H1 (cell line): Measurements from ENCODE around the gene CHCHD6. TPM values are rescaled to one million over a fixed set of nuclear protein-coding genes. Genes with fewer than 3 reads are reported as not detected.

Source experiments
- CTCF ChIA-PET: fragments of 300-600 bp; sonication (Branson Sonifier 250); formaldehyde crosslinking; loops from one replicate; lab custom pipeline; 2021; ENCODE audit not compliant: partially characterized antibody; lab: Charles Lee
- POLR2A ChIA-PET: fragments of 300-600 bp; sonication (Branson Sonifier 250); formaldehyde crosslinking; loops from one replicate; lab custom pipeline; 2021; ENCODE audit warnings: inconsistent platforms; ENCODE audit not compliant: partially characterized antibody; lab: Charles Lee
- DNase-seq, 2 experiments: peaks; one replicate each; pipeline versions ENCODE4 v3.0.0 to v3.0.0-alpha.2; 2010 to 2022; ENCODE audit warnings: low spot score in 2 of 2, low read depth in 1 of 2, mixed read lengths in 1 of 2
- FAIRE-seq: peaks from 2 replicates; lab custom pipeline; 2011; peaks lifted over from hg19 to GRCh38; lab: Jason Lieb, UNC
- H2AFZ ChIP-seq: 2 replicates; pipeline ENCODE4 v1.8.1; 2012; ENCODE audit warnings: low read length, inconsistent platforms
- H2AK5ac ChIP-seq: 2 replicates; pipeline ENCODE4 v1.6.1; 2013; ENCODE audit warnings: low read depth, low read length
- H2BK120ac ChIP-seq: replicated peaks from 2 replicates; pipeline ENCODE3; 2013; ENCODE audit warnings: low read depth, low read length, inconsistent platforms
- H2BK12ac ChIP-seq: 2 replicates; pipeline ENCODE4 v1.6.1; 2013; ENCODE audit warnings: low read depth, low read length
- H2BK15ac ChIP-seq: 2 replicates; pipeline ENCODE4 v1.6.1; 2013; ENCODE audit warnings: low read length
- H2BK20ac ChIP-seq: 2 replicates; pipeline ENCODE4 v1.6.1; 2013; ENCODE audit warnings: low read length
- H2BK5ac ChIP-seq: 2 replicates; pipeline ENCODE4 v1.6.1; 2013; ENCODE audit warnings: low read depth, low read length
- H3K14ac ChIP-seq: 2 replicates; pipeline ENCODE4 v1.6.1; 2013; ENCODE audit warnings: inconsistent platforms; ENCODE audit not compliant: insufficient read length
- H3K18ac ChIP-seq: 2 replicates; pipeline ENCODE4 v1.6.1; 2013; ENCODE audit warnings: low read length; ENCODE audit errors: extremely low read depth
- H3K23ac ChIP-seq: 2 replicates; pipeline ENCODE4 v1.6.1; 2013; ENCODE audit warnings: inconsistent platforms; ENCODE audit not compliant: insufficient read length
- H3K23me2 ChIP-seq: 2 replicates; pipeline ENCODE4 v1.6.1; 2013; ENCODE audit warnings: low read depth, low read length
- H3K27ac ChIP-seq: 2 replicates; pipeline ENCODE4 v1.6.1; 2011; ENCODE audit warnings: low read depth, low read length, inconsistent platforms
- H3K27me3 ChIP-seq, 4 experiments: replicated peaks in 1 of 4; 1 replicate in 1 of 4; 2 replicates in 3 of 4; pipeline versions ENCODE4 v1.6.1 to v1.8.1; 2011 to 2013; ENCODE audit warnings: low read length in 3 of 4, mild to moderate bottlenecking in 3 of 4, inconsistent platforms in 2 of 4, mixed read lengths in 2 of 4, moderate library complexity in 1 of 4; ENCODE audit not compliant: control insufficient read depth in 3 of 4, insufficient read depth in 3 of 4; ENCODE audit errors: extremely low read depth in 1 of 4
- H3K36me3 ChIP-seq, 4 experiments: 2 replicates each; pipeline versions ENCODE4 v1.6.1 to v1.8.1; 2011 to 2013; ENCODE audit warnings: mild to moderate bottlenecking in 4 of 4, low read length in 3 of 4, moderate library complexity in 2 of 4, control low read depth in 1 of 4, inconsistent platforms in 1 of 4; ENCODE audit not compliant: insufficient read depth in 4 of 4, control insufficient read depth in 2 of 4
- H3K4ac ChIP-seq: replicated peaks from 2 replicates; pipeline ENCODE3; 2013; ENCODE audit warnings: low read length, low read depth, mixed read lengths, inconsistent platforms; ENCODE audit not compliant: insufficient read length
- H3K4me1 ChIP-seq, 4 experiments: replicated peaks in 1 of 4; 1 replicate in 1 of 4; 2 replicates in 3 of 4; pipeline versions ENCODE4 v1.6.1 to v1.8.1; 2011 to 2013; ENCODE audit warnings: low read length in 3 of 4, inconsistent platforms in 2 of 4, mixed read lengths in 1 of 4; ENCODE audit not compliant: insufficient read depth in 4 of 4, control insufficient read depth in 3 of 4
- H3K4me2 ChIP-seq, 2 experiments: 2 replicates each; pipeline versions ENCODE4 v1.6.1 to v1.8.1; 2011 to 2013; ENCODE audit warnings: low read depth in 2 of 2, low read length in 2 of 2, control low read depth in 1 of 2, inconsistent platforms in 1 of 2, mild to moderate bottlenecking in 1 of 2; ENCODE audit not compliant: insufficient read depth in 1 of 2
- H3K4me3 ChIP-seq, 4 experiments: fragments of 200-600, 300-600 bp in 1 of 4; sonication (generic), shearing (Covaris generic), sonication (Bioruptor Twin) in 1 of 4; 2 replicates each; pipeline versions ENCODE4 v1.5.1 to v1.8.1; 2011 to 2016; ENCODE audit warnings: low read length in 4 of 4, low read depth in 3 of 4, control low read depth in 2 of 4, inconsistent platforms in 2 of 4, mild to moderate bottlenecking in 2 of 4, mixed read lengths in 1 of 4, moderate library complexity in 1 of 4; ENCODE audit not compliant: insufficient read depth in 2 of 4; ENCODE audit errors: extremely low read depth in 1 of 4
- H3K56ac ChIP-seq: replicated peaks from 2 replicates; pipeline ENCODE3; 2013; ENCODE audit warnings: low read depth, mild to moderate bottlenecking, mixed read lengths, low read length, inconsistent platforms; ENCODE audit not compliant: insufficient read length
- H3K79me1 ChIP-seq: 2 replicates; pipeline ENCODE4 v1.6.1; 2013; ENCODE audit warnings: low read depth, low read length, control low read depth
- H3K79me2 ChIP-seq, 2 experiments: 2 replicates each; pipeline versions ENCODE4 v1.6.1 to v1.8.1; 2012 to 2013; ENCODE audit warnings: low read length in 2 of 2, mild to moderate bottlenecking in 2 of 2, inconsistent platforms in 1 of 2; ENCODE audit not compliant: insufficient read depth in 2 of 2, control insufficient read depth in 1 of 2
- H3K9ac ChIP-seq, 4 experiments: replicated peaks in 1 of 4; 1 replicate in 1 of 4; 2 replicates in 3 of 4; pipeline versions ENCODE4 v1.6.1 to v1.8.1; 2011 to 2013; ENCODE audit warnings: low read depth in 3 of 4, low read length in 3 of 4, control low read depth in 2 of 4, mild to moderate bottlenecking in 2 of 4, moderate library complexity in 2 of 4, inconsistent platforms in 1 of 4; ENCODE audit errors: extremely low read depth in 1 of 4
- H3K9me3 ChIP-seq, 2 experiments: 2 replicates each; pipeline versions ENCODE4 v1.6.1 to v1.8.1; 2012 to 2013; ENCODE audit warnings: mild to moderate bottlenecking in 2 of 2, moderate library complexity in 2 of 2, control low read depth in 1 of 2, inconsistent platforms in 1 of 2, low read depth in 1 of 2, low read length in 1 of 2, mixed read lengths in 1 of 2; ENCODE audit not compliant: insufficient read depth in 2 of 2
- H4K20me1 ChIP-seq, 2 experiments: replicated peaks in 1 of 2; 2 replicates each; pipeline versions ENCODE3 to v1.8.1; 2011 to 2013; ENCODE audit warnings: inconsistent platforms in 2 of 2, low read length in 2 of 2, mild to moderate bottlenecking in 1 of 2; ENCODE audit not compliant: insufficient read depth in 2 of 2, control insufficient read depth in 1 of 2
- H4K5ac ChIP-seq: 2 replicates; pipeline ENCODE4 v1.6.1; 2013; ENCODE audit warnings: low read length, low read depth, mixed read lengths, inconsistent platforms; ENCODE audit not compliant: insufficient read length
- H4K8ac ChIP-seq: 2 replicates; pipeline ENCODE4 v1.8.0; 2013; ENCODE audit warnings: mild to moderate bottlenecking, moderate library complexity, low read length, inconsistent platforms; ENCODE audit not compliant: insufficient read depth; ENCODE audit errors: extremely low read depth
- H4K91ac ChIP-seq: replicated peaks from 2 replicates; pipeline ENCODE3; 2013; ENCODE audit warnings: low read length, mixed read lengths, inconsistent platforms; ENCODE audit not compliant: insufficient read length
- WGBS, 2 experiments: shearing (Covaris generic) in 1 of 2; methylation state at CpG; one replicate each; pipeline versions ENCODE4 v1.1.6 to v1.1.7; 2013 to 2015; ENCODE audit warnings: low lambda C conversion rate in 2 of 2, mixed read lengths in 2 of 2, inconsistent platforms in 1 of 2, low coverage in 1 of 2, missing lambda C conversion rate in 1 of 2; ENCODE audit not compliant: insufficient replicate concordance in 2 of 2, insufficient coverage in 1 of 2, insufficient read length in 1 of 2; ENCODE audit errors: extremely low coverage in 1 of 2, missing lambda C conversion rate in 1 of 2; 5-methylcytosine and 5-hydroxymethylcytosine counted together
- polyA plus RNA-seq, 7 experiments: library from polyadenylated mRNA; depleted of rRNA in 3 of 7; stranded (reverse) in 5 of 7; unstranded in 2 of 7; fragments of >200 nt in 5 of 7; fragments of 200-250 nt in 2 of 7; gene quantifications; 1 replicate in 5 of 7; 2 replicates in 1 of 7; 4 replicates in 1 of 7; pipeline versions ENCODE4 v1.2.1 to v1.2.3, GENCODE V29; 2011 to 2013; ENCODE audit warnings: missing spikeins in 2 of 7, mixed read lengths in 2 of 7
- total RNA-seq: library from RNA; stranded (reverse); fragmentation: NEBNext Ultra II Directional; extraction: Animal tissue kit (Norgen Biotek cat#: 25700); gene quantifications from 2 replicates; pipeline ENCODE4 v1.2.1, GENCODE V29; 2021

CHCHD6 gene
- total and polyA plus RNA-seq, 2 of the 8 experiments (the other 6 are each of a cell fraction or from before 2014, with no cell fraction given), result 32.4 to 37.6 TPM

DNA sequence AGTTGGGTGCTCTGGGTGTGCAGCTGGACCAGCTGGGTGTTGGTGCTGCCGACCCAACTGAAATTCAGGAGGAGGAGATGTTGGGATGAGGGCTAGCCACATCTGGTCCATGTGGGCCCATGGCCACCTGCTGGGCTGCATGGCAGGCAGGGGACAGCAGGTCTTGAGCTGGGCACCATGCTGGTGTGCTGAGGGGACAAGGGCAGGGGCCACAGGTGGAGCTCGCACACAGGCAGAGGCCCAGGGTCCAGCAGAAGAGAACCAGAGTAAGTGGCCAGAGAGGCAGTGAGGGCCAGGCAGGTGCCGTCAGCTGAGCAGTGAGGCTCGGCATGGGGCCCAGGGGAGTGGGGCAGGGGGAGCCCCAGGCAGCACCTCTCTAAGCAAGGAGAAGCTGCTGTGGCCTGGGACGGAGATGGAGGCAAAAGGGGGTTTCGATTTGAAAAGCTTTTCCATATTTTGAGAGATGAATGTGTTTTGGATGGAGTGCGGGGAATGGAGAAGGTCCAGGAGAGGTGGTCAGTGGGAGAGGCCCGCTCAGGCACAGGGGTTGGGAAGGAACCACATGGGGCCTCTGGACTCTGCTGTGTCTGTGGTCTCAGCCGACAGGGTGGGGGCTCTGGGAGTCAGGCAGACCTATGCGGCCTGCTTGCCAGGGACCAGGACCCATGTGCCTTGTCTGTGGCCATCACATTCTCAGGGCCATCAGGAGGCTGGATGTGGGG, 248.4 kb downstream of the CHCHD6 start:
- no peaks in the 10 kb centered on the region for H3K79me2 ChIP-seq
- H3K36me3 ChIP-seq, result no peaks in the 10 kb centered on the region
- H4K20me1 ChIP-seq, result peaks cover 0 to 2% of the 10 kb centered on the region in 2 experiments
- no peak overlapping the region for H3K4ac ChIP-seq
- no peaks in the 10 kb centered on the region for H3K4me1 ChIP-seq
- 0 out of 2 replicates have a peak overlapping the region, but pooled peaks have one; percentile 9 for H2BK12ac ChIP-seq
- no peak overlapping the region for H3K4me3 ChIP-seq
- H3K23me2 ChIP-seq, result no peaks in the 10 kb centered on the region
- H3K23ac ChIP-seq, result no peak overlapping the region
- no peak overlapping the region for H3K27ac ChIP-seq
- no peak overlapping the region for H3K18ac ChIP-seq
- H3K14ac ChIP-seq, result no peak overlapping the region
- H3K9me3 ChIP-seq, result no peaks in the 10 kb centered on the region
- ChIA-PET CTCF (interaction anchor here (1.0 to 3.7 kb wide), 3 partner anchors 16 to 201 kb away, joined by 3 to 13 read pairs (median 3); no protein-coding TSS in a partner anchor), POLR2A (no interaction called here)
- H3K9ac ChIP-seq, result no peak overlapping the region
- no peak overlapping the region for H2BK15ac ChIP-seq
- FAIRE-seq, result no peak
- no peak overlapping the region for H2BK20ac ChIP-seq
- no peak overlapping the region for H4K91ac ChIP-seq
- H4K5ac ChIP-seq, result no peak overlapping the region
- DNase-seq, result no peak
- H2AK5ac ChIP-seq, result no peak overlapping the region
- no peak overlapping the region for H4K8ac ChIP-seq
- H3K27me3 ChIP-seq, result no peaks in the 10 kb centered on the region
- no peak overlapping the region for H3K4me2 ChIP-seq
- H3K79me1 ChIP-seq, result no peaks in the 10 kb centered on the region
- H2BK5ac ChIP-seq, result no peak overlapping the region
- H3K56ac ChIP-seq, result no peak overlapping the region
- H2AFZ ChIP-seq, result no peak overlapping the region
- H2BK120ac ChIP-seq, result no peak overlapping the region
- WGBS, 2 experiments, result 89 to 100% methylated on average over 2 to 8 of the region's 10 CpGs
